A549 (cell line): ENCODE results near the gene TMF1. TPM values are rescaled to one million over a fixed set of nuclear protein-coding genes. Genes with fewer than 3 reads are reported as not detected.

Experiments used
- ATAC-seq, 2 experiments: fragments of 200-7000 bp in 1 of 2; fragments of >200 bp in 1 of 2; cut with Nextera tagmentation in 1 of 2; cut with Tn5 transposase in 1 of 2; 3 replicates each; pipeline versions ENCODE4 v1.8.0 to v1.9.1; 2018 to 2020; ENCODE audit warnings: mild to moderate bottlenecking in 1 of 2, moderate library complexity in 1 of 2
- CTCF ChIA-PET: fragments of 300-600 bp; sonication (Branson Sonifier 250); formaldehyde crosslinking; extraction: SDS; loops from one replicate; lab custom pipeline; 2021; ENCODE audit warnings: antibody characterized with exemption, inconsistent platforms; lab: Yijun Ruan, JAX
- POLR2A ChIA-PET: fragments of 350-600 bp; formaldehyde crosslinking; extraction: SDS; loops from one replicate; lab custom pipeline; 2021; ENCODE audit warnings: antibody characterized with exemption, inconsistent platforms; lab: Yijun Ruan, JAX
- DNase-seq, 2 experiments: peaks; one replicate each; pipeline versions ENCODE4 v3.0.0 to v3.0.0-alpha.2; 2011 to 2016; ENCODE audit warnings: low read depth in 1 of 2, low spot score in 1 of 2
- FAIRE-seq: peaks from 2 replicates; lab custom pipeline; 2011; peaks lifted over from hg19 to GRCh38; lab: Jason Lieb, UNC
- H3K27ac ChIP-seq, 2 experiments: fragments of >200 bp; sonication (Bioruptor Twin); formaldehyde crosslinking; 3 replicates each; pipeline ENCODE4 v1.5.1; 2016 to 2017
- H3K4me1 ChIP-seq: fragments of >200 bp; sonication (Bioruptor Twin); formaldehyde crosslinking; 3 replicates; pipeline ENCODE4 v1.6.1; 2016
- H3K4me2 ChIP-seq: fragments of >200 bp; sonication (Bioruptor Twin); formaldehyde crosslinking; 3 replicates; pipeline ENCODE4 v1.6.1; 2016
- H3K4me3 ChIP-seq: fragments of >200 bp; sonication (Bioruptor Twin); formaldehyde crosslinking; 3 replicates; pipeline ENCODE4 v1.5.1; 2016
- H3K9me3 ChIP-seq: fragments of >200 bp; sonication (Bioruptor Twin); formaldehyde crosslinking; 3 replicates; pipeline ENCODE4 v1.6.1; 2016
- CBX2 ChIP-seq: fragments of 200-600 bp; sonication (generic); IDR thresholded peaks from 2 replicates; pipeline ENCODE4 v1.6.1; 2016; ENCODE audit warnings: low read depth, mild to moderate bottlenecking, borderline replicate concordance
- CEBPB ChIP-seq, 2 experiments: fragments of >200 bp in 1 of 2; sonication (Bioruptor Twin) in 1 of 2; formaldehyde crosslinking in 1 of 2; IDR thresholded peaks; 2 replicates each; pipeline ENCODE4 v1.6.1; 2012 to 2016
- CHD4 ChIP-seq: fragments of 200-600 bp; sonication (generic); IDR thresholded peaks from 2 replicates; pipeline ENCODE4 v1.6.1; 2016; ENCODE audit warnings: antibody characterized with exemption, mild to moderate bottlenecking, borderline replicate concordance
- FOSB ChIP-seq: fragments of 250-450 bp; sonication (Bioruptor Pico); IDR thresholded peaks from 2 replicates; pipeline ENCODE4 v1.5.0; 2020; ENCODE audit warnings: mild to moderate bottlenecking, moderate library complexity
- FOSL2 ChIP-seq, 2 experiments: fragments of 450-650 bp in 1 of 2; fragments of >200 bp in 1 of 2; sonication (Bioruptor Twin) in 1 of 2; formaldehyde crosslinking; IDR thresholded peaks; 2 replicates each; pipeline versions ENCODE4 v1.5.0 to v1.6.1; 2016 to 2020; ENCODE audit warnings: mild to moderate bottlenecking in 1 of 2, moderate library complexity in 1 of 2
- HOXA7 ChIP-seq: fragments of 250-450 bp; sonication (Bioruptor Pico); IDR thresholded peaks from 2 replicates; pipeline ENCODE4 v1.5.0; 2020; ENCODE audit warnings: mild to moderate bottlenecking, moderate library complexity
- HOXB13 ChIP-seq: fragments of 250-450 bp; sonication (Bioruptor Pico); IDR thresholded peaks from 2 replicates; pipeline ENCODE4 v1.5.0; 2020; ENCODE audit warnings: low read depth, mild to moderate bottlenecking, moderate library complexity
- KDM5A ChIP-seq: fragments of 200-600 bp; sonication (generic); IDR thresholded peaks from 2 replicates; pipeline ENCODE4 v1.6.1; 2016; ENCODE audit warnings: antibody characterized with exemption, mild to moderate bottlenecking
- MAZ ChIP-seq: fragments of 150-350 bp; IDR thresholded peaks from 2 replicates; pipeline ENCODE4 v1.6.1; 2014; ENCODE audit warnings: antibody characterized with exemption, low read depth, low read length, borderline replicate concordance
- MYC ChIP-seq: IDR thresholded peaks from 2 replicates; pipeline ENCODE4 v1.6.1; 2012; ENCODE audit warnings: mild to moderate bottlenecking, inconsistent platforms, low read length, improper control_type of control experiment, borderline replicate concordance
- NR3C1 ChIP-seq: fragments of >200 bp; sonication (Bioruptor Twin); formaldehyde crosslinking; IDR thresholded peaks from 3 replicates; pipeline ENCODE4 v1.6.1; 2017
- POLR2A ChIP-seq: IDR thresholded peaks from 2 replicates; pipeline ENCODE4 v1.6.1; 2012; ENCODE audit warnings: mild to moderate bottlenecking, low read length
- RARB ChIP-seq: fragments of 250-450 bp; sonication (Bioruptor Pico); IDR thresholded peaks from 2 replicates; pipeline ENCODE4 v1.8.0; 2021; ENCODE audit warnings: mild to moderate bottlenecking, moderate library complexity
- RNF2 ChIP-seq: fragments of 200-600 bp; sonication (generic); IDR thresholded peaks from 2 replicates; pipeline ENCODE4 v1.6.1; 2016; ENCODE audit warnings: low read depth, mild to moderate bottlenecking, antibody characterized with exemption, moderate library complexity, borderline replicate concordance
- SREBF2 ChIP-seq: fragments of 450-650 bp; IDR thresholded peaks from 2 replicates; pipeline ENCODE4 v1.6.1; 2014; ENCODE audit warnings: mild to moderate bottlenecking, moderate library complexity
- ZC3H11A ChIP-seq: fragments of 450-650 bp; IDR thresholded peaks from 2 replicates; pipeline ENCODE4 v1.6.1; 2014; ENCODE audit warnings: antibody characterized with exemption, mild to moderate bottlenecking
- WGBS: methylation state at CpG from one replicate; pipeline ENCODE4 v1.1.6; 2017; ENCODE audit errors: missing lambda C conversion rate; 5-methylcytosine and 5-hydroxymethylcytosine counted together
- polyA plus RNA-seq, 4 experiments: library from polyadenylated mRNA; depleted of rRNA in 3 of 4; stranded (reverse); fragments of >200 nt; fragmentation: RNase III in 1 of 4; extraction: RNeasy Plus Mini Kit Qiagen cat#74134 plus additional on column Dnase treatment in 1 of 4; gene quantifications; 2 replicates in 3 of 4; 3 replicates in 1 of 4; pipeline ENCODE4 v1.2.3, GENCODE V29; 2011 to 2017
- TF ChIP-seq, protein P1 (sequence below): fragments of 150-350 bp; IDR thresholded peaks from 2 replicates; pipeline ENCODE4 v1.6.1; 2014; ENCODE audit warnings: low read depth, mild to moderate bottlenecking, low read length
- TF ChIP-seq, protein P2 (sequence below): IDR thresholded peaks from 2 replicates; pipeline ENCODE4 v1.6.1; 2012
- TF ChIP-seq, protein P3 (sequence below): fragments of 250-450 bp; sonication (Bioruptor Pico); IDR thresholded peaks from 2 replicates; pipeline ENCODE4 v1.5.0; 2021; ENCODE audit warnings: mild to moderate bottlenecking, moderate library complexity, borderline replicate concordance
- TF ChIP-seq, protein P4 (sequence below): fragments of 450-650 bp; IDR thresholded peaks from 2 replicates; pipeline ENCODE4 v1.6.1; 2014; ENCODE audit warnings: antibody characterized with exemption
- TF ChIP-seq, protein P5 (sequence below): fragments of >200 bp; sonication (Bioruptor Twin); formaldehyde crosslinking; IDR thresholded peaks from 3 replicates; pipeline ENCODE4 v1.6.1; 2016

Gene TMF1
- polyA plus RNA-seq, 2 of the 4 experiments (the other 2 are of a cell fraction) = 13.7 to 17.2 TPM

DNA sequence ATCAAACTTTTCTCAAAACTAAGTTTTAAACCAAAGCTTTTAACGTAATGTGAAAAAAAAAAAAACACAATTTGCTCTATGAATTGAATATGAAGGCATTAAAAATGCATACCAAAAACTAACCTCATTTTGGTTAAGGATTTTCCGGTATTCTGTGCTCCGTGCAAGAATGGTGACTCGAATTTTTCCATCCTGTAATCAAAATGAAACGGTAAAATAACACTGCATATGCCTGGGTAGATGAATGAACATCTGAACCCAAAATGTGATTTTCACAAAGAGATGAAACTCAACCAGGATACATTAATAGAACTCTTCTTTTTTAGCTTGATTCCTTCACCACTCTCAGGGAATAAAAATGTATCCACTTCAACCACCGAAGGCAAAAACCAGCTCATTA, 64.8 kb downstream of the TMF1 start:
- POLR2A ChIA-PET = no interaction called here
- DNase-seq (no peak), ATAC-seq (no peak), FAIRE-seq (no peak)
- Histone ChIP-seq H3K4me1 (no peaks in the 10 kb centered on the region), H3K4me2 (no peak overlapping the region), H3K27ac (no peak overlapping the region), H3K9me3 (no peaks in the 10 kb centered on the region), H3K4me3 (no peak overlapping the region)
- 90% methylated on average over 6 of the region's 6 CpGs for WGBS
- CTCF ChIA-PET = interaction anchor here (0.9 kb wide), 1 partner anchor 15 kb away, joined by 3 read pairs; no protein-coding TSS in a partner anchor
- TF ChIP-seq MAZ (no peak), HOXA7 (no peak), CHD4 (no peak), HOXB13 (no peak), KDM5A (no peak), SREBF2 (no peak), CEBPB (IDR thresholded peaks at IDR 0.05) (no peak)
- TF ChIP-seq, protein P1, sequence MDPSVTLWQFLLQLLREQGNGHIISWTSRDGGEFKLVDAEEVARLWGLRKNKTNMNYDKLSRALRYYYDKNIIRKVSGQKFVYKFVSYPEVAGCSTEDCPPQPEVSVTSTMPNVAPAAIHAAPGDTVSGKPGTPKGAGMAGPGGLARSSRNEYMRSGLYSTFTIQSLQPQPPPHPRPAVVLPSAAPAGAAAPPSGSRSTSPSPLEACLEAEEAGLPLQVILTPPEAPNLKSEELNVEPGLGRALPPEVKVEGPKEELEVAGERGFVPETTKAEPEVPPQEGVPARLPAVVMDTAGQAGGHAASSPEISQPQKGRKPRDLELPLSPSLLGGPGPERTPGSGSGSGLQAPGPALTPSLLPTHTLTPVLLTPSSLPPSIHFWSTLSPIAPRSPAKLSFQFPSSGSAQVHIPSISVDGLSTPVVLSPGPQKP = no peak
- TF ChIP-seq, protein P2, sequence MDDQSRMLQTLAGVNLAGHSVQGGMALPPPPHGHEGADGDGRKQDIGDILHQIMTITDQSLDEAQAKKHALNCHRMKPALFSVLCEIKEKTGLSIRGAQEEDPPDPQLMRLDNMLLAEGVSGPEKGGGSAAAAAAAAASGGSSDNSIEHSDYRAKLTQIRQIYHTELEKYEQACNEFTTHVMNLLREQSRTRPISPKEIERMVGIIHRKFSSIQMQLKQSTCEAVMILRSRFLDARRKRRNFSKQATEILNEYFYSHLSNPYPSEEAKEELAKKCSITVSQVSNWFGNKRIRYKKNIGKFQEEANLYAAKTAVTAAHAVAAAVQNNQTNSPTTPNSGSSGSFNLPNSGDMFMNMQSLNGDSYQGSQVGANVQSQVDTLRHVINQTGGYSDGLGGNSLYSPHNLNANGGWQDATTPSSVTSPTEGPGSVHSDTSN = no peak
- TF ChIP-seq, protein P3, sequence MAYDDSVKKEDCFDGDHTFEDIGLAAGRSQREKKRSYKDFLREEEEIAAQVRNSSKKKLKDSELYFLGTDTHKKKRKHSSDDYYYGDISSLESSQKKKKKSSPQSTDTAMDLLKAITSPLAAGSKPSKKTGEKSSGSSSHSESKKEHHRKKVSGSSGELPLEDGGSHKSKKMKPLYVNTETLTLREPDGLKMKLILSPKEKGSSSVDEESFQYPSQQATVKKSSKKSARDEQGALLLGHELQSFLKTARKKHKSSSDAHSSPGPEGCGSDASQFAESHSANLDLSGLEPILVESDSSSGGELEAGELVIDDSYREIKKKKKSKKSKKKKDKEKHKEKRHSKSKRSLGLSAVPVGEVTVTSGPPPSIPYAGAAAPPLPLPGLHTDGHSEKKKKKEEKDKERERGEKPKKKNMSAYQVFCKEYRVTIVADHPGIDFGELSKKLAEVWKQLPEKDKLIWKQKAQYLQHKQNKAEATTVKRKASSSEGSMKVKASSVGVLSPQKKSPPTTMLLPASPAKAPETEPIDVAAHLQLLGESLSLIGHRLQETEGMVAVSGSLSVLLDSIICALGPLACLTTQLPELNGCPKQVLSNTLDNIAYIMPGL (CRISPR knock-in tag) = no peak

DNA sequence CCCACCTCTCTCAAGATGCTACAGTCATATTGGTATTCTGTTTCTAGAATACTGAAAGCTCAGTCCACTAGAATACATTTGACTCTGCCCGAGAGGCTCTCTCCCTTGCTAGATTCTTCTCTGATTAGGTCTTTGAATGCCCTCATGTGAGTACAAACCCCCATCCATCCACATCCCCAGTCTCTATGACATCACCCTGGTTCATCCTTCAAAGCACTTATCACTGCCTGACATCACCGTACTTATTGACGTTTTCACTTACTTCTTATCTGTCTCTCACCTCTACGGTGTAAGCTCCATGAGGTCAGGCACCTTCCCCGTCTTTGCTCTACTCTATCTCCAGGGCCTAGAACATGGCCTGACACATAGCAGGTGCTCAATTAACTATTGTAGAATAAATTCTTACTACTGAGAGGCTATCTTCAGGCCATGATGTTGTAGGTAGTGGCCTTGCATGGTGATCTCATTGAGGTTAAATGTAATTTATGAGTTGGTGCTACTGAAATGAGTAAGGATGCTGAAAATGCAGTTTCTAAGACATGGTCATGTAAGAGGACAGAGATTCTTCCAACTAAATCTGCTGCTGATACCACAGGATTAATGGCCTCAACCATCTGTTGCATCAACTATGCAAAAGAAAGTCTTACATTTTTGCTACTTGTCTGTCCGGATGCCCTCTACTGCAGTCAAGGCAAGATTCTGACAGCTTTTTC, 65.5 kb downstream of the TMF1 start:
- FAIRE-seq = no peak
- Histone ChIP-seq H3K4me2 (no peak overlapping the region), H3K4me1 (no peaks in the 10 kb centered on the region), H3K4me3 (no peak overlapping the region), H3K9me3 (no peaks in the 10 kb centered on the region), H3K27ac (no peak overlapping the region)
- POLR2A ChIA-PET = no interaction called here
- no peak for ATAC-seq
- TF ChIP-seq, protein P2 = no peak
- TF ChIP-seq ZC3H11A (no peak), RARB (CRISPR knock-in tag) (no peak), FOSB (no peak)
- TF ChIP-seq, protein P4, sequence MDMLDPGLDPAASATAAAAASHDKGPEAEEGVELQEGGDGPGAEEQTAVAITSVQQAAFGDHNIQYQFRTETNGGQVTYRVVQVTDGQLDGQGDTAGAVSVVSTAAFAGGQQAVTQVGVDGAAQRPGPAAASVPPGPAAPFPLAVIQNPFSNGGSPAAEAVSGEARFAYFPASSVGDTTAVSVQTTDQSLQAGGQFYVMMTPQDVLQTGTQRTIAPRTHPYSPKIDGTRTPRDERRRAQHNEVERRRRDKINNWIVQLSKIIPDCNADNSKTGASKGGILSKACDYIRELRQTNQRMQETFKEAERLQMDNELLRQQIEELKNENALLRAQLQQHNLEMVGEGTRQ = no peak
- CTCF ChIA-PET = interaction anchor here (0.9 kb wide), 1 partner anchor 15 kb away, joined by 3 read pairs; no protein-coding TSS in a partner anchor
- no peak for DNase-seq
- WGBS = 98% methylated on average over 6 of the region's 6 CpGs

DNA sequence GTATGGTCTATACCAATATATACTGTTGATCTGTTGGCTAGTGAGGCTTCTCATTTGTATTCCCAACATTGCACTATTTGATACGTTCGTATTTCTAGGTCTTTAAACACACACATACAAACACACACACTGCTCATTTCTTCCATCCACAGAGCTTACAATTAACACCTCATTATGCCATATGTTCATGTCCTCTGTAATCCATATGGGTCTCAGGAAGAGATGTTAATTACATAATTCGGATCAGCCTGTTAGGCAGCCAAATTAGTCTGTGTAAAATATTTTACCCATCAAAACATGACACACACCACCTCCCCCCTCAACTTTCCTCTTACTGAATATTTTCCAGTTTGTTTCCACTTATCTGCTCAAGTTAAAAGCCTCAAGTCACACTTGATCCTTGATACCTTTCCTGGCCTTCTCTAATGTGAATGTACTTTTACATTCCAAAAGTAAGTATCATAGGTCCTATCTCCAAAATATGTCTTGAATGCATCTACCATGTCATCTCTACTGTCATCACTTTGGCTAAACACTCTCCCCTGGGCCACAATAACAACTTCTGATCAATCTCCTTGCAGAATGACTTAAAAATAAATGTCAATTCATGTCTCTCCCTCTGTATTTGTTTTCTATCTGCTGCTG, 66.9 kb downstream of the TMF1 start:
- no peak overlapping the region for H3K4me3 ChIP-seq
- H3K9me3 ChIP-seq = no peaks in the 10 kb centered on the region
- H3K4me1 ChIP-seq = no peaks in the 10 kb centered on the region
- ChIA-PET POLR2A (no interaction called here), CTCF (no interaction called here)
- no peak for DNase-seq
- no peak overlapping the region for H3K27ac ChIP-seq
- TF ChIP-seq FOSL2 (IDR thresholded peaks at IDR 0.05) (no peak), FOSL2 (CRISPR knock-in tag; IDR thresholded peaks at IDR 0.05) (no peak), ZC3H11A (no peak), NR3C1 (no peak), CEBPB (IDR thresholded peaks at IDR 0.05) (no peak), HOXA7 (no peak), RNF2 (no peak), MYC (no peak), POLR2A (no peak), CBX2 (no peak)
- TF ChIP-seq, protein P4 = no peak
- TF ChIP-seq, protein P5, sequence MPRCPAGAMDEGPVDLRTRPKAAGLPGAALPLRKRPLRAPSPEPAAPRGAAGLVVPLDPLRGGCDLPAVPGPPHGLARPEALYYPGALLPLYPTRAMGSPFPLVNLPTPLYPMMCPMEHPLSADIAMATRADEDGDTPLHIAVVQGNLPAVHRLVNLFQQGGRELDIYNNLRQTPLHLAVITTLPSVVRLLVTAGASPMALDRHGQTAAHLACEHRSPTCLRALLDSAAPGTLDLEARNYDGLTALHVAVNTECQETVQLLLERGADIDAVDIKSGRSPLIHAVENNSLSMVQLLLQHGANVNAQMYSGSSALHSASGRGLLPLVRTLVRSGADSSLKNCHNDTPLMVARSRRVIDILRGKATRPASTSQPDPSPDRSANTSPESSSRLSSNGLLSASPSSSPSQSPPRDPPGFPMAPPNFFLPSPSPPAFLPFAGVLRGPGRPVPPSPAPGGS = no peak
- WGBS = 98% methylated on average over 2 of the region's 3 CpGs
- no peak for FAIRE-seq
- ATAC-seq = no peak
- no peak overlapping the region for H3K4me2 ChIP-seq
